DMS53 treated with DMSO at 0.1 percent for 48 hours (cell line): ENCODE measurements around the gene GNB1L.
"Not testable (repeated sequence)": the region's sequence is repeated elsewhere in the genome, so short reads cannot be mapped to it uniquely, and the experiment has no call there.

Experiments used
- DNase-seq: peaks from one replicate; lab custom pipeline; 2025; ENCODE audit not compliant: unreplicated experiment; lab: John Stamatoyannopoulos, UW

The GNB1L gene

DNA sequence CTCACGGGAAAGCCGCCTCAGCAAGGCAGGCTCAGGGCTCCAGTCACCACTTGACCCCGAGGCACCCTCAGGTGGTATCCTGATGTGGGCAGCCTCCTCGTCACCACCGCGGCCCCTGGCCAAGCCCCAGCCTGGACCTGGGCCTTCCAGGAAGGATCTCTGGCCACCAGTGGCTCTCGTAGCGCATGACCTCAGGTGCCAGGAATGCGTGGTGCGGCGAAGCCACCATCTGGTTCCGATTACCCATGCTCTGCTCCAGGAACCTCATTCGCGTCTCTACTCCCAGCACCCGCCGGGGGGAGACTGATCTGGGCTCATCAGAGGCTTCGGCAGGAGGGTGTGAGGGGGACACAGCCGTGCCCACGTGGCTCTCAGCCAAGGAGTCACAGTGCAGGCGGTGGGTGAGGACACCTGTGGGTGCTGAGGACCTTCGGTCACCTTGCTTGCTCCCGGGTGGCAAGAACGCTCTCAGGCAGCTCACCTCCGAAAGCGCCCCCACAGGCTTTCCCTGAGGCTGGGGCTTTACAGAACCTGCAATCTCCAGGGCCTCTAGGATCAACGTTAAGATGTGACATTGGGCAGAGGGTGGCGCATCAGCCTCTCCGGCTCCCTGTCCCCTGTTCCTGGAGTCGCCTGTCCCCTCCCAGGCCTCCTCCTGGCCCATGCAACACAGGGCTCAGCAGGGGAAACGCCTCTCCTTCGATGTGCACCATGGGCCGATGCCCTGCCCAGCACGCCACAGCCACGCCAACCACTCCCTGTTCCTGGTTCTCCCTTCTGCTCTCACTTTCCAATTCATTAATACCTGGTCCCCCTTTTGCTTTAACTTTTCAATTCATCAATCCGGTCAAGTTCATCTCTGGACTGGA, 55.1 kb downstream of the GNB1L start:
- no peak for DNase-seq

DNA sequence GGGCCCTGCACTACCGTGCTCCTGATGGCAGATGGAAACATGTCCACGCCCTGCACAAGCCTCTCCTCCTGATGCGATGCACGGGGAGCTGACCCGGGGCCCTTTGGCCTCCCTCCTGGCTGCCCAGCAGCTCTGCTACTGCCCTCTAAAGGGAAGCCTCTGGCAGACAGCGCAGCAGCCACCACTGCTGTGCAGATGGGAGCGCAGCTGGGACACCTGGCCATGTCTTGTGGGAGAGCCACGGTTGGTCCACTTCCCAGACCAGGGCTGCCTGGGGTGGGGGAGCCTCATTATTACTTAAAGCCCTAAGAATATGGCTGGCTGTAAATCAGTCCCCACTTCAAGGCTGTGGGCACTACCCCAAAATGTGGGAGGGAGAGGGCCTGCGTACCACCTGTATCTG, 55.8 kb downstream of the GNB1L start:
- no peak for DNase-seq

DNA sequence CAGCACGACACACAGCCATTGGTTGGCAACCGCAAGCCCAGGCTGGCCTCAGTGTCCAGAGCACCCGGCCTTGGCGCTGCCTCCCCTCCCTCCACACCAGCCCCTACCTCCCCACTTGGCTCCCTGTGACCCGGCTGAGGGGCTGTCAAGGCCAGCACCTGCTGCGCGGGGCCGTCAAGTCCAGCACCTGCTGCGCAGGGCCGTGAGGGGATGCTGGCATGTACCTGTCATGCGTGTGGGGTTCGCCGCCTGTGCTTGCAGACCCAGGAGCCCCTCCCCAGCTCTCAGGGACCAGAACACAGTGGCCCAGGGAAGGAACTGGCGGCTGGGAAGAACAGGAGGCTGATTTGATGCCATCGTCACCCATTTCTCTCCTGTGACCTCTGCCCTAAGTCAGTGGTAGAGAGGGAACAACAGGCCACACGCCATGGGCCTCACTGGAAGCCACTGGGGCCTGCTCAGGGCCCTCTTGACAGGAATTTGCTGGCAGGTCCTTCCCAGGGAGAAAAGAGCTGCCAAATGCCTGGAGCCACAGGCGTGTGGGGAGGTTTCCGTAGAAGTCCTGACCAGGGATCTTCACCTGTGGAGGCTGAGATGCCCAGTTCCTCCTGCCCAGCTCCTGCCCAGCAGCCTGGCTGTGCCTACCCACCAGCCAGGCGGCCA, 56.5 kb downstream of the GNB1L start:
- DNase-seq = no peak

DNA sequence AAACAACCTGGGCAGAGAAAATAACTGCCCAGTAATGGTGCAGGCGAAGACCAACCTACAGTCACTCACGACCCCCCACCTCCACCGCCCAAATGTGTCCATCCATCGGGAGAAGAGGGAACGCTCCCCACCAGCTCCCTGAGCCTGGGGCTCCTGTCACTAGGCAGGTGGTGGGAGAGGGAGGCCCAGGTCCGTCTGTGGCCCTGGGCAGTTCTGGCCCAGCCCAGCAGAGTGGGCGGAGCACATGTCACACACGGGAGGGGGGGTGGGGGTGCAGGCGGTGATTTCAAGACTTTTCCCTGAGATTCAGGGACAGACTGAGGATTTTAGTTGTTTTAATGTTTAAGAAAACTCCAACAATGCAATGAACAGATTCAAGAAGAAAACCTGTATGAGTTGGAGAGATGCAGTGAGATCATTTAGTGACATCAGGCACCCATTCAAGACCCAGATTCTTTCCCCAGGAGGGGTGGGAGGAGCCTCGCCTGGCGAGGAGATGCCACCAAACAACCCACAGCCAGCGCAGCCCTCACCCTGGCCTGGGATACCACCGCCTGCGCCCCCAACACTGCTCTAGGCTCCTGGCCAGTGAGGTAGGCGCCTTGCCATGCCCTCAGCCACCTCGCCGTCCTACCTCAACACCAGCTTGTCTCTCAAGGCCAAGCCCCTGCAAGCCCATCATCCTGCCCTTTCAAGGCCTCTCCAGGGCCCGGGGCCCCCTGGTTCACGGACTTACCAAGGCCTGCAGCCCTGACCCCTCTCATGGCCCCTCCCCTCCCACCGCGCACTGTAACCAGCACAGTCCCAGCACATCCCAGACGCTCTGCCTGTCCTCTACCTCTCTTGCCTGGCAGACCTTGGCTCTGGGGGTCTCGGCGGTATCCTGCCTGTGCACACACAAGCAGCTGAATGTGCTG, 57.3 kb downstream of the GNB1L start:
- no peak for DNase-seq

DNA sequence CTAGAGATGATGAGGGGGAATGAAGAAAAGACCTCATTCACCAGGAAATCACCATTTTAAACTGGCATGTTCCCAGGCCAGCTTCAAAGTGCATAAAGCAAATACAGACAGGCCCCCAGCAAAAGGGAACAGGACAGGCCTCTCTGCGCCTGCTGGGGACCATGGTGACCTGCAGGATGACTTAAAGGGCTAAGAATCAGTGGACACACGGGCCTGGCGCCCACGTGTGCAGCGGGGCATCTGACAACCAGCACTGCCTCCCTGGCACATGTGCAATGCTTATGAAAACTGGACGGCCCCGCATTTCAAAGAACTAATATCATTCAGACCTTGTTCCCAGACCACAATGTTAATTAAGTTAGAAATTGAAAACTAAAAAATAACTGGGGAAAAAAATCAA, 58.5 kb downstream of the GNB1L start:
- no peak for DNase-seq

DNA sequence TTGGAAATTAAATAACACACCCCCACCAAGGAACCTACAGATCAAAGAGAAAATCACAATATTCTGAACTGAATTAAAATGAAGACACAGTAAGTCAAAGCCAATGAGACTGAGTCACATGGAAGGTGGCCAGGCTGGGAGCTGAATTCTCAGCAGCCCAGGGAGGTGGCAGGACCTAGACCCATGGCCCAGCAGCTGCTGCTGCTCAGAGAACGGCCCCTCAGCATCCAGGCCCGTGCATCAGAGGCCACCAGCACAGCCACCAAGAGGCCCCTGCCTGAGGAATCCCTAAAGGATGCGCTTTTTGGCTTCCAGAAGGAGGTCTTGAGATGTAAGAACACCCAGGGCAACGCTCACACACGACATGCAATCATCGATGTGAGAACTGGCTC, 59.1 kb downstream of the GNB1L start:
- DNase-seq = no peak

DNA sequence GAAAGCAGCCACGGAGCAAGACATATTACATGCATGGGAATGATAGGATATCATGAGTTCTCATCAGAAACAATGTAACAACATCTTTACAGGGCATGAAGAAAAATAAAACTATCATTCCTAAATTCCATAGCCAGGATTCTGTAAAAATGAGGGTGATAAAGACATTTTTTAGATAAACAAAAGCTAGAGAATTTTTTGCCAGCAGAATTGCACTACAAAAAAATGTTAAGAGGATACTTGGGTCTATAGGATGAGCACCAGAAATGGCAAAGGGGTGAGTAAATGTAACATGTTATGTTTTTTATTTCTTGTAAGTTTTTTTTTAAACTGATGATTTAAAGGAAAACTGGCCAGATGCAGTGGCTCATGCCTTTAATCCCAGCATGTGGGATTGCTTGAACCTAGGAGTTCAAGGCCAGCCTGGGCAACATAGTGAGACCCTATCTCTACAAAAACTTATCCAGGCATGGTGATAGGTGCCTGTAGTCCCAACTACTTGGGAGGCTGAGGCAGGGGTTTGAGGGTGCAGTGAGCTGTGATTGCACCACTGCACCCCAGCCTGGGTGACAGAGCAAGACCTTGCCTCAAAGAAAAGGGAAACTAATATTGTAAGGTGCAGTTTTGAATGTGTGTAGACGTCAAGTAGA, 60.9 kb downstream of the GNB1L start:
- DNase-seq = no peak

DNA sequence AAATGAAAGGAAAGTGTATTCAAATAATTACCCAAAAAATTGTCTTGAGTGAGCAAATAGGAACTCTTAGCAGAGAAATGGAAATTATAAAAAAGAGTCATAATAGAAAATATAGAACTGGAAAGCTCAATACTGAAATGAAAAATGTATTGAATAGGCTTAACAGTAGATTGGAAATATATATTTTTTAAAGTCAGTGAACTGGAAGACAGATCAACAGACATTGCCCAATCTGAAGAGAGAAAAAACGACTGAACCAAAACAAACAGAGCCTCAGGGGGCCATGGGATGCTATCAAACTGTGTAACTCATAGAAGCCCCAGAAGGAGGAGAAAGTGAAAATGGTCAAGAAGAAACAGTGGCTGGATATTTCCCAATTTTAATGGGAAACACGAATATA, 61.5 kb downstream of the GNB1L start:
- DNase-seq = no peak

DNA sequence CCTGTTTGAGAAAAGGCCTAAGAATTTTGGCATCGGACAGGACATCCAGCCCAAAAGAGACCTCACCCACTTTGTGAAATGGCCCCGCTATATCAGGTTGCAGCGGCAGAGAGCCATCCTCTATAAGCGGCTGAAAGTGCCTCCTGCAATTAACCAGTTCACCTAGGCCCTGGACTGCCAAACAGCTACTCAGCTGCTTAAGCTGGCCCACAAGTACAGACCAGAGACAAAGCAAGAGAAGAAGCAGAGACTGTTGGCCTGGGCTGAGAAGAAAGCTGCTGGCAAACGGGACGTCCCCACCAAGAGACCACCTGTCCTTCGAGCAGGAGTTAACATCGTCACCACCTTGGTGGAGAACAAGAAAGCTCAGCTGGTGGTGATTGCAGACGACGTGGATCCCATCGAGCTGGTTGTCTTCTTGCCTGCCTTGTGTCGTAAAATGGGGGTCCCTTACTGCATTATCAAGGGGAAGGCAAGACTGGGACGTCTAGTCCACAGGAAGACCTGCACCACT, 62.2 kb downstream of the GNB1L start:
- not testable (repeated sequence) for DNase-seq

DNA sequence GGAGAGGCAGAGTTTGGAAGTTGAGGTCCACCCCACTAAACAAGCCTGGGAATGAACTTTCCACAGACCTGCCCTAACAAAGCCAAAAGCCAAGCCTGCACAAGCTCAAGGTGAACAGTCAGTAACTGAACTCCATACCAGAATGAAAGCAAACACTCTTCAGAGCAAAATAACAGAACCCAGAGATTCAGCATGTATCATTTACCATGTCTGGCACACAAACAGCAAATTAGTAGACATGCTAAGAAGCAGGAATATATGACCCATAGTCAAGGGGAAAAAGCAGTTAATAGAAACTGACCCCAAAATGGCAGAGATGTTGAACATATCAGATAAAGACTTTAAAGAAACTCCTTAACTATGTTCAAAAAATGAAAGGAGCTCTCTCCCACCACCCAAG, 62.8 kb downstream of the GNB1L start:
- no peak for DNase-seq

DNA sequence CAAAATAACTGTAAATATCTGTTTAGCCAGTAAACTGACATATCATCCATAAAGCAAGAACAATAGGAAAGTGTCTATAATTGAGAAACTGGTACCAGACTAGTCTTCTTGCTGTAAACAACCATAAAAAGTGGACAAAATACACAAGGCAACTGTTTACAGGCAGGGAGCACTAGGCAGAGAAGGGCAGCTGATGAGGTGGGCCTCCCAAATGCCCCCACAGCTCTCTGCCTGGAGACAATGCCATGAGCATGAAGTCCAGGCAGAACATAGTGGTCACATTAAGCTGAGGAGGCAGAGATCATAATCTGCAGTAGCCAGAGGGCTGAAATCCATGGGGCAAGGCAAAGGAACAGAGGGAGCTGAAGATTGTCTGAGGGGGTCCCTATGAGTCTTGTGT, 63.4 kb downstream of the GNB1L start:
- DNase-seq = no peak

DNA sequence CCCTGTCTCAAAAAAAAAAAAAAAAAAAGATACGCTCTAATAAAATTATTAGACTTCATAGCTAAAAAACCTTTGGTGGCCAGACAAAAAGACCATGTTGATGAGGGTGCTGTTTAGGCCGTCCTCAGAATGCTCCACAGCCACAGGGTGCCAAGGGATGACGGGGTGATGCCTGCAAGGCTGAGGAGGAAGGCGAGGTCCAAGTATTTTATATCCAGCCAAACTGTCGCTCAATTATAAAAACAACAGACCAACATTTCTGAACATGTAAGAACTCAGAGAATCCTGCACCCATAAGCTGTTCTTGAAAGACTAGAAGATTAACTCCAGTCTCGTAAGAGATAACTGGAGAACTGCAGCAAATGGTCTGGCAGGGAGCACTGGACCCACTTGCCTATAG, 64.8 kb downstream of the GNB1L start:
- no peak for DNase-seq

DNA sequence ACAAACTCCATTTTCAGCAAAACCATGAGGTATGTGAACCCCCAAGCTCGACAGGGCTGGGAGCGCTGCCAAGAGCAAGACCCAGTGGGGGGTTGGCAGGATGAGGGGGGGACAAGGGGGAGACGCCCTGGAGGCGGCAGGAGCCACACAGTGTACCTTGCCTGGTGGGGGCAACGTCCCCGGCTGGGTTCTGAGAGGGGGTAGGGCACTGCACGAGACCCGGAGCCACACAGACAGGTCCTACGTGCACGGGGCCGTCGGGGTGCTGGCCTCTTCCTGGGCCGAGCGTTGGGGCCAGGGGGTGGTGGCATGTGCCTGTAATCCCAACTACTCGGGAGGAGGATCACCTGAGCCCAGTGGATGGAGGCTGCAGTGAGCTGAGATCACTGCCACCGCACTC, 65.3 kb downstream of the GNB1L start:
- DNase-seq = no peak

DNA sequence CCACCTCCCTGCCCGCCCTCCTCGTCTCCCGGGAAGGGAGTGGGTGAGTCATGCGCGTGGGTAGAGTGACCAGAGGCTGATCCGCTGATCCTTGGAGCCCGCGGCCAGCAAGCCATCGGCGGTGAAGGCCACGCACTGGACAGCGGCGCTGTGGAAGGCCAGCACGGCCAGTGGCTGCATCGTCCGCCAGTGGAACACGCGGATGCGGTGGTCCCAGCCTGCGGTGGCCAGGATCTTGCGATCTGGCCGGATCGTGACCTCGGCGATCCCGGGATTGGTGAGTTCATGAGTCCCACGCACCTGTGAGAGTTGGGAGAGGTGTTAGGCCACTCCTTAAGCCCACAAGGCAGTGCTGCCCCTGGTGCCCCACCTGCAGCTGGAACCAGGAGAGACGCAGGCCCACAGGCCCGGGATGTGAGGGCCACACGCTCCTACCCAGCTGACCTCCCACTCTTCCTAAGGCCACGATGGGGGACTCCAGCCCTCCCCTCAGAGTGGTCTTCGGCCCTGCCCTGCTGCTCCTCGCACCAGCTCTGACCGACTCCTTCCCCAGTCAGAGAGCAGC, 65.9 kb downstream of the GNB1L start:
- DNase-seq = no peak

DNA sequence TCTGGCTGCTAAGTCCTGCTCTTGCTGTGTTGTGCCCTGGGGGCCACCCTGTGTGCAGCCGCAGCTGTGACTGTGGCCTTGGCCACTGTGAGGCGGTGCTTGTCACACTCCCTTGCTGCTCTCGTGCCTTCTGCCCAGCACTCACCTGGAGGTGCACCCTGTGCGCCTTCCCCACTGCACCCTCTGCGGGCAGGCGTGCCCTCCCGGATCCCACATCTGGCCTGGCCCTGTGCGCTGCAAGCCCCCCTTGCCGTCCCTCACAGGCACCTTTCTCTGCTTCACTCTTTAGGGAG, 66.9 kb downstream of the GNB1L start:
- no peak for DNase-seq

DNA sequence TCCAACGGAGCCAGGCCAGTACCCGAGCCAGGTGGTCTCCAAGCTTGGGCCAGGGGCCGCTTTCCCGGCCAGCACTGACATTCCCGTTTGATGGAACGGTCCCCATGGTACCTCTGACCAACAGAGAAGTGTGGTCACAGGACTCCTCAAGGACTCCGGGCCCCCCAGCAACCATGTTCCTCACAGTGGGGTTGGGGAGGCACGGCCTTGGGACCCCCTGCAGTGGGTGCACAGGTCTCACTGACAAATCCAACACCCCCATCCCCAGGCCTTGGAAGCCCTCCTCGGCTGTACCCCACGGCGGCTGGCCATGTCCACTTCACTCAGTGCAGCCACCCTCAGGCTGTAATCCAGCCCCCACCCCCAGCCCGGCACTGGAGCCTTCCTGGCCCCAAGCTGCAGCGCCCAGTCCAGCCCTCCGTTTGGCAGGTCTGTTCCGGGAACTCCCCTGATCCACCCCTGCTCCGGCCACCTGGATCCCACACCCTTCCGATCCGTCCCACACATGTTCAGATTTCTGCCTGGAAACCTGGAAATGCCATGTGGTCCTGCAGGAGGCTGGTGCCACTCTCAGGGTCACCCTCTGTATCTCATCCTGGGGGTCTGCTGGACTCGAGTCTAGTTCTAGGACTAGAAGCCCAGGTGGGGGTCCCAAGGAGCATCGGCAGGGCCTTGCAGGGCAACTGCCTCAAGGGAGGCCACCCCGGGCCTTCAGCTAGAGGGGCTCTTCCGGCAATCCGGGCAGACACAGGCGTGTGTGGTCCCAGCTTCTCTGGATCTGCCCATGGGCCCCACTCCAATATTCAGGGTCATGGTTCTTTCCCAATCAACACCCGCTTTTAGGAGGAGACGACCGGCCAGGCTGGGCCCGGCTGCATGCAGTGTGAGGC, 67.5 kb downstream of the GNB1L start:
- DNase-seq = no peak

DNA sequence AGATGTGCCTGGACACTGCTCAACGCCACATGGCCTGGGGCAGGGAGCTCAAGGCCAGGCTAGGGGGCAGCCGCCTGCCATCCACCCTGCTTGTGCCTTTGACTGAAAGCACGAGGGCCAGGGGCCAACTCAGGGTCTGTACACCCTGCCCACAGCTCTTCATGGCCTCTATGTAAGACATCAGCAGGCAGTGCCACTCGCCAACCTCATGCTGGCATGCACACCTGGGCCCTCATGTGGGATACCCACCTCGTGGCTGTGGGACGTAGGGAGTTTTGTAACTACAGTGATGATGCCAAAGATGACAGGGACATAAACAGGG, 68.4 kb downstream of the GNB1L start:
- no peak for DNase-seq

DNA sequence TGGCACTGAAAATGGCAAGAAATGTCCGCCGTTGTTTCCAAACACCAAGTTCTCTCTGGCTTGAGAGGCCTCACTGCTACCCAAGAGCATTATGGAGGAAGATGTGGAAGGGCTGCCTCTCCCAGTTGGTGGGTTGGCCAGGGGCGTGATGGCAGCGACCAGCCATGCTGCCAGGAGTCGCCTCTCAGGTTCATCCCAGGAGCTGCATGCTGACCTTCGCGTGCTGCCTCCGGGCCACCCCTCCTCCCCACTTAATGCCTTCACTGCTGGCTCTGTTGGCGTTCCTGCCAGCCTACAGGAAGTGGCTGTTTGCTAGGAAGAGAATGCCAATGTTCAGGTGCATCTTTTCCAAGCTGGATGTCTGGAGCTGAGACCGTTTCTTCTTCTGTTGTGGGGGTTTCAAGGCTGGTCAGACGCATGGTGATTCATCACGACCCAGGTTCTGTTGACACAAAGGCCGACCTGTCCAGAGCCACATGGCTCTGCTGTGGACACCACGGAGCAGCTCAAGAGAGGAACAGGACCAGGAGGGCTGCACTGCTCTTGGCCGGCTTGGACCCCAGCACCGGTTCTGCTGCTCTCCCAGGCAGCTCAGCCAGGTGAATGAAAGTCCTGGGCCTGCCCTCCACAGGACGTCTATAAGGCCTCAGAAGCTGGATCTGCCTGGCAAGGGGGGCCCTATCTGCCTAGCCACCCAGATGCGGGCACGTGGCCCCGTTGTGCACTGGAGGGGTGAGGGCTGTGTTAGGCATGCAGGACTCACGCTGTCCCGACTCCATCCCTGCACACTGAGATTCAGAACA, 69.0 kb downstream of the GNB1L start:
- no peak for DNase-seq
